IMR-90 (cell line): ENCODE data around the gene RGS17. TPM values are rescaled to one million over a fixed set of nuclear protein-coding genes. Genes with fewer than 3 reads are reported as not detected.

ENCODE experiments used
- ATAC-seq: fragments of 200-7000 bp; cut with Tn5 transposase; 2 replicates; pipeline ENCODE4 v1.9.1; 2020; ENCODE audit warnings: low read depth, mild to moderate bottlenecking, moderate library complexity
- BruUV-seq: library from RNA; stranded (reverse); fragments of 400-500 nt; replicated peaks from 2 replicates; lab custom pipeline; 2021; lab: Mats Ljungman, UMichigan
- CTCF ChIA-PET: fragments of 300-600 bp; formaldehyde crosslinking; extraction: SDS; loops from one replicate; lab custom pipeline; 2021; ENCODE audit warnings: antibody characterized with exemption; lab: Yijun Ruan, JAX
- POLR2A ChIA-PET: fragments of 300-600 bp; sonication (Branson Sonifier 250); formaldehyde crosslinking; loops from one replicate; lab custom pipeline; 2022; ENCODE audit warnings: antibody characterized with exemption; ENCODE audit not compliant: unreplicated experiment; lab: Charles Lee
- DNase-seq: peaks from one replicate; pipeline ENCODE4 v3.0.0; 2013
- H2AFZ ChIP-seq: replicated peaks from 2 replicates; pipeline ENCODE3; 2013; ENCODE audit warnings: low read length, mild to moderate bottlenecking; ENCODE audit not compliant: poor library complexity
- H2AK5ac ChIP-seq: 2 replicates; pipeline ENCODE4 v1.6.1; 2013; ENCODE audit warnings: low read depth, low read length, inconsistent platforms
- H2AK9ac ChIP-seq: replicated peaks from 2 replicates; pipeline ENCODE3; 2013; ENCODE audit warnings: mild to moderate bottlenecking, low read depth, low read length, moderate library complexity; ENCODE audit not compliant: poor library complexity
- H2BK120ac ChIP-seq: 2 replicates; pipeline ENCODE4 v1.6.1; 2013; ENCODE audit warnings: low read depth, low read length, inconsistent platforms
- H2BK15ac ChIP-seq: 3 replicates; pipeline ENCODE4 v1.6.1; 2013; ENCODE audit warnings: low read depth, low read length, inconsistent platforms
- H2BK20ac ChIP-seq: 2 replicates; pipeline ENCODE4 v1.6.1; 2013; ENCODE audit warnings: low read depth, mild to moderate bottlenecking, inconsistent platforms, low read length, moderate library complexity
- H2BK5ac ChIP-seq: 2 replicates; pipeline ENCODE4 v1.6.1; 2013; ENCODE audit warnings: mild to moderate bottlenecking, low read depth, low read length, inconsistent platforms; ENCODE audit not compliant: poor library complexity, severe bottlenecking
- H3K14ac ChIP-seq: replicated peaks from 2 replicates; pipeline ENCODE4 v1.6.1; 2013; ENCODE audit warnings: low read depth, low read length, inconsistent platforms
- H3K18ac ChIP-seq: 2 replicates; pipeline ENCODE4 v1.6.1; 2013; ENCODE audit warnings: low read depth, low read length, control low read depth
- H3K23ac ChIP-seq: 2 replicates; pipeline ENCODE4 v1.6.1; 2013; ENCODE audit warnings: low read depth, low read length, inconsistent platforms
- H3K27ac ChIP-seq: 2 replicates; pipeline ENCODE4 v1.5.1; 2013; ENCODE audit warnings: mild to moderate bottlenecking, control low read depth, low read length; ENCODE audit not compliant: insufficient read depth
- H3K27me3 ChIP-seq: 2 replicates; pipeline ENCODE4 v1.6.1; 2013; ENCODE audit warnings: low read length; ENCODE audit not compliant: control insufficient read depth, insufficient read depth
- H3K36me3 ChIP-seq: 2 replicates; pipeline ENCODE4 v1.6.1; 2013; ENCODE audit warnings: low read length, mixed read lengths; ENCODE audit not compliant: control insufficient read depth, insufficient read depth
- H3K4ac ChIP-seq: 2 replicates; pipeline ENCODE4 v1.6.1; 2013; ENCODE audit warnings: low read depth, low read length, inconsistent platforms
- H3K4me1 ChIP-seq: 2 replicates; pipeline ENCODE4 v1.6.1; 2013; ENCODE audit warnings: low read length, mixed read lengths; ENCODE audit not compliant: control insufficient read depth, insufficient read depth
- H3K4me2 ChIP-seq: 2 replicates; pipeline ENCODE4 v1.6.1; 2013; ENCODE audit warnings: low read depth, mild to moderate bottlenecking, control low read depth, low read length, moderate library complexity
- H3K4me3 ChIP-seq: 2 replicates; pipeline ENCODE4 v1.5.1; 2013; ENCODE audit warnings: low read depth, mild to moderate bottlenecking, control low read depth, low read length, moderate library complexity; ENCODE audit not compliant: insufficient read depth
- H3K56ac ChIP-seq: 2 replicates; pipeline ENCODE4 v1.6.1; 2013; ENCODE audit warnings: low read length, inconsistent platforms; ENCODE audit not compliant: insufficient read depth; ENCODE audit errors: extremely low read depth
- H3K79me1 ChIP-seq, 2 experiments: 2 replicates each; pipeline ENCODE4 v1.6.1; 2013; ENCODE audit warnings: low read length in 2 of 2, inconsistent platforms in 1 of 2, low read depth in 1 of 2
- H3K9ac ChIP-seq: 2 replicates; pipeline ENCODE4 v1.6.1; 2013; ENCODE audit warnings: low read depth, low read length, control low read depth
- H3K9me1 ChIP-seq: 2 replicates; pipeline ENCODE4 v1.6.1; 2013; ENCODE audit warnings: low read length, inconsistent platforms; ENCODE audit not compliant: insufficient read depth
- H3K9me3 ChIP-seq: 2 replicates; pipeline ENCODE4 v1.6.1; 2013; ENCODE audit warnings: low read length; ENCODE audit not compliant: control insufficient read depth, insufficient read depth
- H4K20me1 ChIP-seq: 2 replicates; pipeline ENCODE4 v1.6.1; 2013; ENCODE audit warnings: low read length, inconsistent platforms; ENCODE audit not compliant: insufficient read depth
- H4K5ac ChIP-seq: 2 replicates; pipeline ENCODE4 v1.6.1; 2013; ENCODE audit warnings: mild to moderate bottlenecking, low read depth, low read length, control low read depth
- H4K8ac ChIP-seq, 2 experiments: 2 replicates each; pipeline ENCODE4 v1.6.1; 2013; ENCODE audit warnings: low read depth in 2 of 2, low read length in 2 of 2, control low read depth in 1 of 2, inconsistent platforms in 1 of 2
- H4K91ac ChIP-seq: 2 replicates; pipeline ENCODE4 v1.6.1; 2013; ENCODE audit warnings: low read depth, low read length, inconsistent platforms; ENCODE audit not compliant: insufficient read depth
- BHLHE40 ChIP-seq: fragments of 150-350 bp; IDR thresholded peaks from 2 replicates; pipeline ENCODE4 v1.6.1; 2016; ENCODE audit warnings: mild to moderate bottlenecking, low read depth, low read length
- CEBPB ChIP-seq: IDR thresholded peaks from 2 replicates; pipeline ENCODE4 v1.6.1; 2012; ENCODE audit warnings: low read depth, low read length, improper control_type of control experiment
- FOS ChIP-seq: fragments of 150-350 bp; IDR thresholded peaks from 2 replicates; pipeline ENCODE4 v1.6.1; 2016; ENCODE audit warnings: low read depth, low read length
- MAFK ChIP-seq: IDR thresholded peaks from 2 replicates; pipeline ENCODE4 v1.6.1; 2012; ENCODE audit warnings: low read depth, low read length, improper control_type of control experiment
- MAZ ChIP-seq: IDR thresholded peaks from 2 replicates; pipeline ENCODE4 v1.6.1; 2012; ENCODE audit warnings: low read depth, mild to moderate bottlenecking, low read length, improper control_type of control experiment, moderate library complexity, borderline replicate concordance
- MXI1 ChIP-seq: IDR thresholded peaks from 2 replicates; pipeline ENCODE4 v1.6.1; 2012; ENCODE audit warnings: low read depth, mild to moderate bottlenecking, low read length, moderate library complexity, borderline replicate concordance
- POLR2A ChIP-seq: IDR thresholded peaks from 2 replicates; pipeline ENCODE4 v1.6.1; 2012; ENCODE audit warnings: mild to moderate bottlenecking, low read depth, low read length
- RAD21 ChIP-seq: IDR thresholded peaks from 2 replicates; pipeline ENCODE4 v1.6.1; 2012; ENCODE audit warnings: low read length, improper control_type of control experiment
- RCOR1 ChIP-seq: IDR thresholded peaks from 2 replicates; pipeline ENCODE4 v1.6.1; 2012; ENCODE audit warnings: mild to moderate bottlenecking, low read length, improper control_type of control experiment; ENCODE audit not compliant: insufficient replicate concordance
- RFX5 ChIP-seq: IDR thresholded peaks from 2 replicates; pipeline ENCODE4 v1.8.0; 2012; ENCODE audit warnings: low read depth, mild to moderate bottlenecking, low read length, moderate library complexity
- dilution Hi-C: fragments of 300-500 bp; cut with HindIII; formaldehyde crosslinking; loops from one replicate; pipeline ENCODE4 v1.14.3; 2018; ENCODE audit warnings: low sequenced_read_pairs; ENCODE audit not compliant: unreplicated experiment
- in situ Hi-C: fragments of 300-500 bp; cut with MboI; formaldehyde crosslinking; loops from 3 replicates; pipeline ENCODE4 v1.14.3; 2019; ENCODE audit warnings: low sequenced_read_pairs, inconsistent platforms, mixed read lengths
- intact Hi-C: fragments of 100-400 bp; cut with micrococcal nuclease; formaldehyde crosslinking; loops from 2 replicates; pipeline ENCODE4 v1.10.0; 2022
- polyA plus RNA-seq, 3 experiments: library from polyadenylated mRNA; depleted of rRNA; stranded (reverse); fragments of >200 nt; gene quantifications; 2 replicates each; pipeline ENCODE4 v1.2.3, GENCODE V29; 2012; ENCODE audit warnings: low replicate concordance in 1 of 3
- total RNA-seq: library from RNA; depleted of rRNA; stranded (reverse); fragments of >200 nt; gene quantifications from 2 replicates; pipeline ENCODE4 v1.2.3, GENCODE V29; 2012
- TF ChIP-seq, protein P1 (sequence below): conservative IDR thresholded peaks from 2 replicates; pipeline ENCODE4 v1.5.1; 2012; ENCODE audit warnings: mild to moderate bottlenecking, low read depth, low read length, improper control_type of control experiment
- TF ChIP-seq, protein P2 (sequence below): fragments of 150-350 bp; IDR thresholded peaks from 2 replicates; pipeline ENCODE4 v1.6.1; 2016; ENCODE audit warnings: low read depth, mild to moderate bottlenecking, low read length, moderate library complexity, borderline replicate concordance
- TF ChIP-seq, protein P3 (sequence below): fragments of 150-350 bp; IDR thresholded peaks from 2 replicates; pipeline ENCODE4 v1.6.1; 2017; ENCODE audit warnings: mild to moderate bottlenecking, antibody characterized with exemption, low read length, low read depth

Gene RGS17
- total and polyA plus RNA-seq, 2 of the 4 experiments (the other 2 are of a cell fraction): 0.75 to 1.4 TPM

DNA sequence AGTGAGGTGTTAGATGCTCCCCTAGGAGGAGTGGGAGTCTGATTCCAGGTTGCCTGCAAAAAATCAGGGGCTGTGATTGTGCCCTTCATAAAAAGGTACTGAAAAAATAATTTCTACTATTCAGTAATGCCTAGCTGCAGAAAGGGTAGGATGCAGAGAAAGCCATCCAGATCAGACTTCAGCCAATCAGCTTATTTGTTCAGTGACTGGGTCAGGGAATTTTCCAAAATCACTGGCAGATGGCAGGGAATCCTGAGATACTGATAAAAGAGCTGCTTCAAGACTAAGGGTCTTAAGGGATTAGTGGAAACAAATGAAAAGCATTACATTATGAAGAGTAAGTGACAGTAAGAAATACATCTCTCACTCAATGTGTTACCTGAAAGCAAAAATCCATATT lies 85.8 kb downstream of the RGS17 start:
- H3K4me1 ChIP-seq: no peaks in the 10 kb centered on the region
- POLR2A ChIA-PET: no interaction called here

More for the DNA sequence above, 85.8 kb downstream of the RGS17 start:
- ATAC-seq: no peak
- H3K4me2 ChIP-seq: no peak overlapping the region
- CTCF ChIA-PET: no interaction called here
- no peak overlapping the region for H3K27ac ChIP-seq
- no peaks in the 10 kb centered on the region for H3K9me1 ChIP-seq
- H3K23ac ChIP-seq: no peak overlapping the region
- H2BK20ac ChIP-seq: no peak overlapping the region
- H4K20me1 ChIP-seq: no peaks in the 10 kb centered on the region
- TF ChIP-seq MAZ: no peak
- no peak for TF ChIP-seq FOS
- TF ChIP-seq RFX5: no peak
- TF ChIP-seq RCOR1: no peak
- TF ChIP-seq, protein P1, sequence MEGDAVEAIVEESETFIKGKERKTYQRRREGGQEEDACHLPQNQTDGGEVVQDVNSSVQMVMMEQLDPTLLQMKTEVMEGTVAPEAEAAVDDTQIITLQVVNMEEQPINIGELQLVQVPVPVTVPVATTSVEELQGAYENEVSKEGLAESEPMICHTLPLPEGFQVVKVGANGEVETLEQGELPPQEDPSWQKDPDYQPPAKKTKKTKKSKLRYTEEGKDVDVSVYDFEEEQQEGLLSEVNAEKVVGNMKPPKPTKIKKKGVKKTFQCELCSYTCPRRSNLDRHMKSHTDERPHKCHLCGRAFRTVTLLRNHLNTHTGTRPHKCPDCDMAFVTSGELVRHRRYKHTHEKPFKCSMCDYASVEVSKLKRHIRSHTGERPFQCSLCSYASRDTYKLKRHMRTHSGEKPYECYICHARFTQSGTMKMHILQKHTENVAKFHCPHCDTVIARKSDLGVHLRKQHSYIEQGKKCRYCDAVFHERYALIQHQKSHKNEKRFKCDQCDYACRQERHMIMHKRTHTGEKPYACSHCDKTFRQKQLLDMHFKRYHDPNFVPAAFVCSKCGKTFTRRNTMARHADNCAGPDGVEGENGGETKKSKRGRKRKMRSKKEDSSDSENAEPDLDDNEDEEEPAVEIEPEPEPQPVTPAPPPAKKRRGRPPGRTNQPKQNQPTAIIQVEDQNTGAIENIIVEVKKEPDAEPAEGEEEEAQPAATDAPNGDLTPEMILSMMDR: no peak
- no peak for TF ChIP-seq POLR2A
- TF ChIP-seq, protein P2, sequence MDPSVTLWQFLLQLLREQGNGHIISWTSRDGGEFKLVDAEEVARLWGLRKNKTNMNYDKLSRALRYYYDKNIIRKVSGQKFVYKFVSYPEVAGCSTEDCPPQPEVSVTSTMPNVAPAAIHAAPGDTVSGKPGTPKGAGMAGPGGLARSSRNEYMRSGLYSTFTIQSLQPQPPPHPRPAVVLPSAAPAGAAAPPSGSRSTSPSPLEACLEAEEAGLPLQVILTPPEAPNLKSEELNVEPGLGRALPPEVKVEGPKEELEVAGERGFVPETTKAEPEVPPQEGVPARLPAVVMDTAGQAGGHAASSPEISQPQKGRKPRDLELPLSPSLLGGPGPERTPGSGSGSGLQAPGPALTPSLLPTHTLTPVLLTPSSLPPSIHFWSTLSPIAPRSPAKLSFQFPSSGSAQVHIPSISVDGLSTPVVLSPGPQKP: no peak
- TF ChIP-seq CEBPB: no peak
- TF ChIP-seq MXI1: no peak
- TF ChIP-seq, protein P3, sequence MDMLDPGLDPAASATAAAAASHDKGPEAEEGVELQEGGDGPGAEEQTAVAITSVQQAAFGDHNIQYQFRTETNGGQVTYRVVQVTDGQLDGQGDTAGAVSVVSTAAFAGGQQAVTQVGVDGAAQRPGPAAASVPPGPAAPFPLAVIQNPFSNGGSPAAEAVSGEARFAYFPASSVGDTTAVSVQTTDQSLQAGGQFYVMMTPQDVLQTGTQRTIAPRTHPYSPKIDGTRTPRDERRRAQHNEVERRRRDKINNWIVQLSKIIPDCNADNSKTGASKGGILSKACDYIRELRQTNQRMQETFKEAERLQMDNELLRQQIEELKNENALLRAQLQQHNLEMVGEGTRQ: no peak
- TF ChIP-seq RAD21: no peak
- TF ChIP-seq BHLHE40: no peak
- no peak for TF ChIP-seq MAFK
- H3K4ac ChIP-seq: no peak overlapping the region
- H3K18ac ChIP-seq: no peak overlapping the region
- H3K4me3 ChIP-seq: no peak overlapping the region
- H2BK5ac ChIP-seq: no peak overlapping the region
- BruUV-seq: no TSS peak
- no peaks in the 10 kb centered on the region for H3K79me1 ChIP-seq
- H4K8ac ChIP-seq: no peak overlapping the region
- no peak for DNase-seq
- H2AFZ ChIP-seq: no peak overlapping the region
- no peak overlapping the region for H2AK5ac ChIP-seq
- H2BK15ac ChIP-seq: no peak overlapping the region
- H3K27me3 ChIP-seq: no peaks in the 10 kb centered on the region
- H3K9me3 ChIP-seq: no peaks in the 10 kb centered on the region
- no peak overlapping the region for H4K91ac ChIP-seq
- H2AK9ac ChIP-seq: no peak overlapping the region
- intact Hi-C loops (no loop called here), dilution Hi-C loops (no loop called here), in situ Hi-C loops (loop anchor here (5.0 to 25.0 kb wide), 3 partner anchors 257 to 1117 kb away; no protein-coding TSS in a partner anchor)
- H4K5ac ChIP-seq: no peak overlapping the region
- no peak overlapping the region for H3K14ac ChIP-seq
- H3K56ac ChIP-seq: no peak overlapping the region
- no peak overlapping the region for H2BK120ac ChIP-seq
- H3K36me3 ChIP-seq: peaks cover 8% of the 10 kb centered on the region
- no peak overlapping the region for H3K9ac ChIP-seq
